GM12864 (cell line): ENCODE results near the gene UVRAG.

ENCODE experiments used
- DNase-seq: peaks from one replicate; pipeline ENCODE4 v3.0.0-alpha.2; 2011; ENCODE audit warnings: low read depth
- H3K4me3 ChIP-seq: 2 replicates; pipeline ENCODE4 v1.5.1; 2011; ENCODE audit warnings: mild to moderate bottlenecking, low read depth, low read length, control low read depth
- CTCF ChIP-seq: IDR thresholded peaks from 2 replicates; pipeline ENCODE4 v1.5.1; 2011; ENCODE audit warnings: low read depth, mild to moderate bottlenecking, moderate library complexity, low read length, control low read depth, inconsistent platforms; ENCODE audit errors: missing control alignments

The UVRAG gene

DNA sequence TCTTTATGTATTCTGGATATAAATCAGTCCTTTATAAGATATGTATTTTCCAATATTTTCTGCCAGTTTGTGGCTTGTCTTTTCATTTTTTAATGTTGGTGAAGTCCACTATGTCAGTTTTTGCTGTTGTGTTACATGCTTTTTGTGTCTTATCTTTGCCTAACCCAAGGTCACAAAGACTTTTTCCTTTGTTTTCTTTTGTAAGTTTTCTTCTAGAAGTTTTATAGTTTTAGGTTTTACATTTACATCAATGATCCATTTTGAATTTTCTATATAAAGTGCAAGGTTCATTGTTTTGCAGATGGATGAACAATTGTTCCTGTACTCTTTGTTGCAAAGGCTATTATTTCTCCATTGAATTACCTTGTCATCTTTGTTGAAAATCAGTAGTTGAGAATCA lies 69.3 kb downstream of the UVRAG start:
- DNase-seq: no peak
- no peak for TF ChIP-seq CTCF

DNA sequence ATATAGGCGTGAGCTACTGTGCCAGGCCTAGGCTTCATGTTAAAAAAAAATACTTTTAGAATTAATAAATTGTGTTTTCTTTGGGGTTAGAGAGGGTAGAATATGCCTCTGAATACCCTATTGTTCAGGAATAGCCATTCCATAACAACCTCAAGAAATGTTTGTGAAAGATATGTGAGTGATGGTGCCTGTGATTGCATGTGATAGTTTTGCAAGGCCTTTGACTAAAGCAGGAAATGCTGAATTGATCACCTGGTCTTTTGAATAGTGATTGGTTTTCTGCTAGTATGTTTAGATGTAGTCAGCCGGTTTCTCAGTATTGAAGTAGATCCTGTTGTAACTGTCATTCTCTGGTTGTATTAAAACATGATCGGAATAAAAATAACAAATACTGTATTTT lies 73.4 kb downstream of the UVRAG start:
- TF ChIP-seq CTCF: no peak
- H3K4me3 ChIP-seq: no peak overlapping the region
- DNase-seq: no peak

More for the DNA sequence above, 69.3 kb downstream of the UVRAG start:
- no peak overlapping the region for H3K4me3 ChIP-seq

GRCh38 chr11:75891947-75892739 lies 77.1 kb downstream of the UVRAG start:
- DNase-seq: no peak
- H3K4me3 ChIP-seq: no peak overlapping the region
- no peak for TF ChIP-seq CTCF

GRCh38 chr11:75893251-75893650 lies 78.2 kb downstream of the UVRAG start:
- no peak overlapping the region for H3K4me3 ChIP-seq
- no peak for TF ChIP-seq CTCF
- no peak for DNase-seq

- TF ChIP-seq CTCF: no peak
- H3K4me3 ChIP-seq: no peak overlapping the region
- no peak for DNase-seq
Observed at GRCh38 chr11:75894036-75894585, 79.1 kb downstream of the UVRAG start.

GRCh38 chr11:75896843-75897419 lies 81.9 kb downstream of the UVRAG start:
- no peak overlapping the region for H3K4me3 ChIP-seq
- DNase-seq: no peak
- peak; percentile 40 for TF ChIP-seq CTCF
